ENCODE results near the gene IL1RN.

IL1RN gene

GRCh38 chr2:113129519-113130078, 2.2 kb downstream of the IL1RN start:
- no peak for DNase-seq

- no peak for DNase-seq
Measured at GRCh38 chr2:113131352-113132185, 4.2 kb downstream of the IL1RN start.

- DNase-seq = no peak
Measured at GRCh38 chr2:113132414-113133021, 5.1 kb downstream of the IL1RN start.

GRCh38 chr2:113133704-113134598, 6.6 kb downstream of the IL1RN start:
- DNase-seq = no peak

- DNase-seq = no peak
Measured at GRCh38 chr2:113134717-113135116, 7.3 kb downstream of the IL1RN start.

- no peak for DNase-seq
Measured at GRCh38 chr2:113135317-113135716, 7.9 kb downstream of the IL1RN start.

GRCh38 chr2:113136828-113137775, 9.7 kb downstream of the IL1RN start:
- peak in 1 of 2 experiments; percentile 55 for DNase-seq

GRCh38 chr2:113137827-113138226, 10.4 kb downstream of the IL1RN start:
- no peak for DNase-seq

- DNase-seq = peak in 1 of 2 experiments; percentile 52
Measured at GRCh38 chr2:113138428-113139322, 11.3 kb downstream of the IL1RN start.

- no peak for DNase-seq
Measured at GRCh38 chr2:113141451-113141850, 14.1 kb downstream of the IL1RN start.

- DNase-seq = no peak
Measured at GRCh38 chr2:113142290-113142689, 14.9 kb downstream of the IL1RN start.

- no peak for DNase-seq
Measured at GRCh38 chr2:113144259-113144658, 16.9 kb downstream of the IL1RN start.

- no peak for DNase-seq
Measured at GRCh38 chr2:113148606-113149552, 21.5 kb downstream of the IL1RN start.

GRCh38 chr2:113149553-113150257, 22.3 kb downstream of the IL1RN start:
- DNase-seq = no peak

- DNase-seq = no peak
Measured at GRCh38 chr2:113150258-113150601, 22.8 kb downstream of the IL1RN start.

- no peak for DNase-seq
Measured at GRCh38 chr2:113155331-113155730, 27.9 kb downstream of the IL1RN start.

- peak in 1 of 2 experiments; percentile 7 for DNase-seq
Measured at GRCh38 chr2:113156278-113157117, 29.1 kb downstream of the IL1RN start.

All from NCI-H524 (cell line).